B cell (primary cell): ENCODE results near the gene CCDC116. TPM values are rescaled to one million over a fixed set of nuclear protein-coding genes. Genes with fewer than 3 reads are reported as not detected.

Source experiments
- ATAC-seq: fragments of 200-7000 bp; cut with Tn5 transposase; one replicate; pipeline ENCODE4 v1.10.0; 2021; ENCODE audit warnings: low read depth, mild to moderate bottlenecking, moderate number of reproducible peaks, moderate library complexity
- CTCF ChIA-PET: fragments of 350-600 bp; sonication (Branson Sonifier 250); formaldehyde crosslinking; loops from one replicate; lab custom pipeline; 2021; ENCODE audit warnings: antibody characterized with exemption, inconsistent platforms; lab: Charles Lee
- POLR2A ChIA-PET: fragments of 350-600 bp; sonication (Branson Sonifier 250); formaldehyde crosslinking; loops from one replicate; lab custom pipeline; 2021; ENCODE audit warnings: antibody characterized with exemption; lab: Charles Lee
- DNase-seq: peaks from one replicate; pipeline ENCODE4 v3.0.0; 2013
- H2AFZ ChIP-seq: 2 replicates; pipeline ENCODE4 v1.6.1; 2012; ENCODE audit warnings: mild to moderate bottlenecking, low read depth, low read length; ENCODE audit not compliant: insufficient read depth, poor library complexity, severe bottlenecking
- H3K27ac ChIP-seq, 2 donors: 1 replicate in 1 of 2; 2 replicates in 1 of 2; pipeline ENCODE4 v1.5.1; 2012 to 2013; ENCODE audit warnings: low read length in 2 of 2, mild to moderate bottlenecking in 2 of 2, moderate library complexity in 1 of 2
- H3K27me3 ChIP-seq, 4 experiments: fragments of 200-600 bp in 1 of 4; sonication (generic) in 1 of 4; replicated peaks in 1 of 4; 1 replicate in 2 of 4; 2 replicates in 2 of 4; pipeline versions ENCODE4 v1.6.1 to v1.7.0; 2013 to 2016; ENCODE audit warnings: low read length in 3 of 4, mild to moderate bottlenecking in 2 of 4, mixed read lengths in 1 of 4, moderate library complexity in 1 of 4; ENCODE audit not compliant: insufficient read depth in 4 of 4, control insufficient read depth in 3 of 4; ENCODE audit errors: control extremely low read depth in 1 of 4
- H3K36me3 ChIP-seq, 2 experiments: replicated peaks in 1 of 2; 1 replicate in 1 of 2; 2 replicates in 1 of 2; pipeline versions ENCODE4 v1.6.1 to v1.7.1; 2013; ENCODE audit warnings: low read length in 1 of 2; ENCODE audit not compliant: insufficient read depth in 2 of 2, control insufficient read depth in 1 of 2; ENCODE audit errors: control extremely low read depth in 1 of 2, extremely low read depth in 1 of 2
- H3K4me1 ChIP-seq, 2 donors: fragments of 200-600 bp in 1 of 2; sonication (generic) in 1 of 2; 1 replicate in 1 of 2; 2 replicates in 1 of 2; pipeline versions ENCODE4 v1.5.1 to v1.6.1; 2013 to 2017; ENCODE audit warnings: low read length in 2 of 2; ENCODE audit not compliant: control insufficient read depth in 2 of 2, insufficient read depth in 2 of 2
- H3K4me2 ChIP-seq: replicated peaks from 2 replicates; pipeline ENCODE3; 2012; ENCODE audit warnings: mild to moderate bottlenecking, low read depth, low read length; ENCODE audit not compliant: poor library complexity, severe bottlenecking
- H3K4me3 ChIP-seq, 5 experiments: fragments of 200-600 bp in 1 of 5; sonication (generic) in 1 of 5; 1 replicate in 3 of 5; 2 replicates in 2 of 5; pipeline versions ENCODE4 v1.5.1 to v1.7.0; 2011 to 2016; ENCODE audit warnings: low read length in 4 of 5, mild to moderate bottlenecking in 4 of 5, low read depth in 2 of 5, control low read depth in 1 of 5, moderate library complexity in 1 of 5; ENCODE audit not compliant: insufficient read depth in 1 of 5; ENCODE audit errors: control extremely low read depth in 1 of 5, extremely low read depth in 1 of 5
- H3K79me2 ChIP-seq: fragments of 200-600 bp; sonication (generic); one replicate; pipeline ENCODE4 v1.6.0; 2016; ENCODE audit warnings: low read length; ENCODE audit not compliant: control insufficient read depth, insufficient read depth
- H3K9ac ChIP-seq: fragments of 200-600 bp; sonication (generic); 2 replicates; pipeline ENCODE4 v1.6.1; 2017; ENCODE audit warnings: mild to moderate bottlenecking, low read length, moderate library complexity
- H3K9me3 ChIP-seq, 3 donors: one replicate each; pipeline versions ENCODE4 v1.6.1 to v1.7.1; 2013; ENCODE audit warnings: low read length in 2 of 3; ENCODE audit not compliant: control insufficient read depth in 2 of 3, insufficient read depth in 1 of 3; ENCODE audit errors: control extremely low read depth in 1 of 3
- H4K20me1 ChIP-seq: 2 replicates; pipeline ENCODE4 v1.6.0; 2012; ENCODE audit warnings: mild to moderate bottlenecking, low read length; ENCODE audit not compliant: insufficient read depth, control insufficient read depth, poor library complexity, severe bottlenecking
- H3K27ac Mint-ChIP-seq: one replicate; pipeline ENCODE4 v1.8.0; 2021; ENCODE audit warnings: mixed read lengths
- H3K27me3 Mint-ChIP-seq: one replicate; pipeline ENCODE4 v1.8.0; 2021; ENCODE audit warnings: mixed read lengths
- H3K4me1 Mint-ChIP-seq: one replicate; pipeline ENCODE4 v1.8.0; 2021; ENCODE audit warnings: mixed read lengths
- H3K4me3 Mint-ChIP-seq: one replicate; pipeline ENCODE4 v1.8.0; 2021; ENCODE audit warnings: mixed read lengths
- H3K9me3 Mint-ChIP-seq: one replicate; pipeline ENCODE4 v1.8.0; 2022; ENCODE audit warnings: mixed read lengths; ENCODE audit not compliant: insufficient read depth
- EZH2 ChIP-seq: IDR thresholded peaks from 2 replicates; pipeline ENCODE4 v1.6.1; 2012; ENCODE audit warnings: borderline replicate concordance, low read depth, mild to moderate bottlenecking, moderate library complexity, low read length; ENCODE audit not compliant: insufficient read depth, poor library complexity, severe bottlenecking
- WGBS: methylation state at CpG from one replicate; pipeline ENCODE4 v1.1.5; 2013; ENCODE audit warnings: missing lambda C conversion rate; ENCODE audit not compliant: insufficient coverage; 5-methylcytosine and 5-hydroxymethylcytosine counted together
- intact Hi-C: fragments of 100-400 bp; cut with micrococcal nuclease; formaldehyde crosslinking; loops from one replicate; pipeline ENCODE4 v1.10.0; 2022
- polyA plus RNA-seq: library from polyadenylated mRNA; depleted of rRNA; stranded (reverse); fragments of >200 nt; gene quantifications from 2 replicates; pipeline ENCODE4 v1.2.3, GENCODE V29; 2012
- total RNA-seq, 2 donors: library from RNA; stranded (reverse); fragments of 120-200 nt in 1 of 2; gene quantifications; 1 replicate in 1 of 2; 2 replicates in 1 of 2; pipeline versions ENCODE4 v1.2.3 to v1.2.4, GENCODE V29; 2013 to 2022
- TF ChIP-seq, protein P1 (sequence below): fragments of 200-600 bp; IDR thresholded peaks from one replicate; pipeline ENCODE4 v1.8.0; 2022; ENCODE audit warnings: antibody characterized with exemption, mild to moderate bottlenecking

The CCDC116 gene
- total and polyA plus RNA-seq, 2 donors (not counting 1 experiment from before 2014, with no cell fraction given), result 0.52 to 0.55 TPM

DNA sequence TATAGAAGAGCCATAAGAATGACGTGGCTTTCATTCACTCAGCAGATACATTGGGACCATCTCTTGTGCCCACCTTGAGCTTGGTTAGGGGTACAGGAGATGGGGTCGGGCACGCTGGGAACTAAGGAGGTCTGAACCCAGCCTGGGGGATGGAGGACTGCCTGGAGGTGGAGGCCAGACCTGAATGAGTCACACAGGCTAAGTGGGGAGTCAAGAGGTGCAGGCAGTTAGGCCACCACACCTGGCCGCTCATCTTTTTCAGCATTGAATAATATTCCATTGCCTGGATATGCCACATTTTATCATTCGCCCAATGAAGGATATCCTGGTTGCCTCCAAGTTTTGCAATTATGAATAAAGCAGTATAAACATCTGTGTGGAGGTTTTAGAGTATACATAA is 29.4 kb downstream of the CCDC116 start:
- ATAC-seq (no peak), DNase-seq (no peak)
- Histone ChIP-seq H3K4me1 (peaks cover 6 to 24% of the 10 kb centered on the region in 2 donors), H3K36me3 (no peaks in the 10 kb centered on the region), H3K27me3 (no peaks in the 10 kb centered on the region), H3K79me2 (peaks cover 20% of the 10 kb centered on the region), H2AFZ (no peak overlapping the region), H3K4me2 (no peak overlapping the region), H3K9ac (no peak overlapping the region), H3K4me3 (no peak overlapping the region), H3K9me3 (peaks cover 0 to 3% (median 0%) of the 10 kb centered on the region in 3 donors), H4K20me1 (no peaks in the 10 kb centered on the region), H3K27ac (no peak overlapping the region)
- 92% methylated on average over 2 of the region's 5 CpGs for WGBS
- intact Hi-C loops, result no loop called here
- POLR2A ChIA-PET, result no interaction called here
- CTCF ChIA-PET, result no interaction called here
- Mint-ChIP-seq H3K27ac (no peak overlapping the region), H3K4me1 (peaks cover 18% of the 10 kb centered on the region), H3K9me3 (no peaks in the 10 kb centered on the region), H3K27me3 (no peaks in the 10 kb centered on the region), H3K4me3 (no peak overlapping the region)
- no peak for TF ChIP-seq EZH2
- TF ChIP-seq, protein P1, sequence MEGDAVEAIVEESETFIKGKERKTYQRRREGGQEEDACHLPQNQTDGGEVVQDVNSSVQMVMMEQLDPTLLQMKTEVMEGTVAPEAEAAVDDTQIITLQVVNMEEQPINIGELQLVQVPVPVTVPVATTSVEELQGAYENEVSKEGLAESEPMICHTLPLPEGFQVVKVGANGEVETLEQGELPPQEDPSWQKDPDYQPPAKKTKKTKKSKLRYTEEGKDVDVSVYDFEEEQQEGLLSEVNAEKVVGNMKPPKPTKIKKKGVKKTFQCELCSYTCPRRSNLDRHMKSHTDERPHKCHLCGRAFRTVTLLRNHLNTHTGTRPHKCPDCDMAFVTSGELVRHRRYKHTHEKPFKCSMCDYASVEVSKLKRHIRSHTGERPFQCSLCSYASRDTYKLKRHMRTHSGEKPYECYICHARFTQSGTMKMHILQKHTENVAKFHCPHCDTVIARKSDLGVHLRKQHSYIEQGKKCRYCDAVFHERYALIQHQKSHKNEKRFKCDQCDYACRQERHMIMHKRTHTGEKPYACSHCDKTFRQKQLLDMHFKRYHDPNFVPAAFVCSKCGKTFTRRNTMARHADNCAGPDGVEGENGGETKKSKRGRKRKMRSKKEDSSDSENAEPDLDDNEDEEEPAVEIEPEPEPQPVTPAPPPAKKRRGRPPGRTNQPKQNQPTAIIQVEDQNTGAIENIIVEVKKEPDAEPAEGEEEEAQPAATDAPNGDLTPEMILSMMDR, result no peak

DNA sequence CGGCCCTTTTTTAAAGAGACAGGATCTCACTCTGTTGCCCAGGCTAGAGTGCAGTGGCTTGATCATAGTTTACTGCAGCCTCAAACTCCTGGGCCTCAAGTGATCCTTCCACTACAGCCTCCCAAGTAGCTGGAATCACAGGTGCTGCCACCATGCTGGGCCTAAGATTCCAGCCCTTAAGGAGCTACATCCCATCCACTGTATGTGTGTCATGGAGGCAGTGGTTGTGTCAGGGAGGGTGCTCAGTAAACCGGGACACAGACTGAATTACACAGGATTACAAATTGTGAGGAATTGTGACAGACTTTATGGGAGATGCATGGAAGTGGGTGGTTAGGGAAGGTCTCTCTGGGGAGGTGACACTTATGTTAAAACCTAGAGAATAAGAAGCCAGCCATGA is 31.2 kb downstream of the CCDC116 start:
- H4K20me1 ChIP-seq, result no peaks in the 10 kb centered on the region
- POLR2A ChIA-PET, result no interaction called here
- Mint-ChIP-seq H3K4me1 (peaks cover 24% of the 10 kb centered on the region), H3K9me3 (no peaks in the 10 kb centered on the region), H3K4me3 (peak overlapping the region; percentile 2), H3K27me3 (no peaks in the 10 kb centered on the region), H3K27ac (no peak overlapping the region)
- H3K9ac ChIP-seq, result no peak overlapping the region
- no peaks in the 10 kb centered on the region for H3K9me3 ChIP-seq
- H3K27me3 ChIP-seq, result no peaks in the 10 kb centered on the region
- DNase-seq (no peak), ATAC-seq (no peak)
- H3K79me2 ChIP-seq, result peaks cover 34% of the 10 kb centered on the region
- peaks cover 8 to 17% of the 10 kb centered on the region in 2 donors for H3K4me1 ChIP-seq
- no peak overlapping the region for H3K27ac ChIP-seq
- no peaks in the 10 kb centered on the region for H3K36me3 ChIP-seq
- intact Hi-C loops, result no loop called here
- no peak overlapping the region for H3K4me3 ChIP-seq
- no peak overlapping the region for H3K4me2 ChIP-seq
- TF ChIP-seq, protein P1, result no peak
- TF ChIP-seq EZH2, result no peak
- CTCF ChIA-PET, result no interaction called here
- H2AFZ ChIP-seq, result no peak overlapping the region
- 100% methylated on average over 2 of the region's 2 CpGs for WGBS
